A673 (cell line): ENCODE data around the gene SGCA.

Source experiments
- EZH2 ChIP-seq: fragments of 200-600 bp; sonication (generic); IDR thresholded peaks from 2 replicates; pipeline ENCODE4 v1.6.1; 2017; ENCODE audit warnings: borderline replicate concordance, low read depth, mild to moderate bottlenecking, mixed read lengths, antibody characterized with exemption, low read length; ENCODE audit not compliant: poor library complexity, severe bottlenecking
- TF ChIP-seq, protein P1 (sequence below): fragments of 300-800, 200-600 bp; sonication (generic); conservative IDR thresholded peaks from 2 replicates; pipeline ENCODE4 v1.5.1; 2017; ENCODE audit warnings: low read depth, mild to moderate bottlenecking, antibody characterized with exemption, low read length, moderate library complexity, mixed read lengths

DNA sequence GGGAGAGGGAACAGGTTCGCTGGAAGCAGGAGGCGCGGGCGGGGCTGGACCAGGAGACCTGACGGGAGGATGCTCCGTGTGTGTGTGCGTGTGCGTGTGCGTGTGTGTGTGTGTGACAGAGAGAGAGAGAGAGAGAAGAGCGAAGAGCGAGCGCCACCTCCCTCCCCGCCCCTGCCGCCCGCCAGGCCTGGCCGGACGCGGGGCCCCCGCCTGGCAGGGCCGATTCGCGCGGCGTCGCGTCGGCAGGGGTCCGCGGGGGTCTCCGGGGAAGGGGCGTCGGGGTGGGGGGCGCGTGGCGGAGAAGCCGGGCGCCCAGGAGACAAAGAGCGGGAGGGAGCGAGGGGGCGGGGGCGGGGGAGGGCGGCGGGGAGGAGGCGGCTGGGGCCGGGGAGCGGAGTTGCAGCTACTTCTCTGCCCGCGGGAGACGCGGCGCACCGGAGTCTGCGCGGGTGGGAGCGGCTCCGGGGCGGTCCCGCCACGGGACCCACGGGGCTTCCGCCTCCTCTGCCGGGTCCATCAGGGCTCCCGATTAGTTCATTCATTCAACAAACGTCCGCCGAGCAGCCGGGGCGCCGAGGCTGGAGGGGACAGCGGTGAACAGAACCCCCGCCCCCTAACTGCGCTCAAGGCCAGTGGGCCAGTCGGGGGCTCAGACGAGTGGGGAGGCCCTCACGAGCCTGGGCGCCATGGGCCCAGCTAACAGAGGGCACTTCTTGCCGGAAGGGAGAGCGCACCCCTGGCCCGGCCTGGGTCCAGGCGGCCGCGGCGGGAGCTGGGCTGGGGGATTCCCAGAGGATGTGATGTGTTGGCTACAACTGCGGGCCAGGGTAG is 35.9 kb upstream of the SGCA start, which contains the start of gene SAMD14:
- TF ChIP-seq, protein P1, sequence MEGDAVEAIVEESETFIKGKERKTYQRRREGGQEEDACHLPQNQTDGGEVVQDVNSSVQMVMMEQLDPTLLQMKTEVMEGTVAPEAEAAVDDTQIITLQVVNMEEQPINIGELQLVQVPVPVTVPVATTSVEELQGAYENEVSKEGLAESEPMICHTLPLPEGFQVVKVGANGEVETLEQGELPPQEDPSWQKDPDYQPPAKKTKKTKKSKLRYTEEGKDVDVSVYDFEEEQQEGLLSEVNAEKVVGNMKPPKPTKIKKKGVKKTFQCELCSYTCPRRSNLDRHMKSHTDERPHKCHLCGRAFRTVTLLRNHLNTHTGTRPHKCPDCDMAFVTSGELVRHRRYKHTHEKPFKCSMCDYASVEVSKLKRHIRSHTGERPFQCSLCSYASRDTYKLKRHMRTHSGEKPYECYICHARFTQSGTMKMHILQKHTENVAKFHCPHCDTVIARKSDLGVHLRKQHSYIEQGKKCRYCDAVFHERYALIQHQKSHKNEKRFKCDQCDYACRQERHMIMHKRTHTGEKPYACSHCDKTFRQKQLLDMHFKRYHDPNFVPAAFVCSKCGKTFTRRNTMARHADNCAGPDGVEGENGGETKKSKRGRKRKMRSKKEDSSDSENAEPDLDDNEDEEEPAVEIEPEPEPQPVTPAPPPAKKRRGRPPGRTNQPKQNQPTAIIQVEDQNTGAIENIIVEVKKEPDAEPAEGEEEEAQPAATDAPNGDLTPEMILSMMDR, result no peak
- TF ChIP-seq EZH2, result no peak
